ENCODE measurements around the gene COPG2.
"Not testable (repeated sequence)": the region's sequence is repeated elsewhere in the genome, so short reads cannot be mapped to it uniquely, and the experiment has no call there.

The COPG2 gene

GRCh38 chr7:130668258-130669084 is at the start of gene COPG2:
COPG2 (minus strand) TSS chr7:130668748; CDS start chr7:130668668, 80 bp downstream.
- peak; percentile 75 for DNase-seq

- no peak for DNase-seq
Observed at GRCh38 chr7:130712416-130712815, 43.9 kb upstream of the COPG2 start.

GRCh38 chr7:130708766-130709165 is 40.2 kb upstream of the COPG2 start:
- DNase-seq, result no peak

GRCh38 chr7:130708001-130708400 is 39.5 kb upstream of the COPG2 start:
- DNase-seq, result no peak

- DNase-seq, result no peak
Observed at GRCh38 chr7:130703851-130704250, 35.3 kb upstream of the COPG2 start.

- no peak for DNase-seq
Observed at GRCh38 chr7:130701650-130702049, 33.1 kb upstream of the COPG2 start.

GRCh38 chr7:130700760-130701159 is 32.2 kb upstream of the COPG2 start:
- DNase-seq, result no peak

- DNase-seq, result no peak
Observed at GRCh38 chr7:130699686-130700085, 31.1 kb upstream of the COPG2 start.

- no peak for DNase-seq
Observed at GRCh38 chr7:130697820-130698219, 29.3 kb upstream of the COPG2 start.

- DNase-seq, result no peak
Observed at GRCh38 chr7:130695840-130696239, 27.3 kb upstream of the COPG2 start.

GRCh38 chr7:130692396-130692795 is 23.8 kb upstream of the COPG2 start:
- DNase-seq, result not testable (repeated sequence)

- no peak for DNase-seq
Observed at GRCh38 chr7:130689683-130690082, 21.1 kb upstream of the COPG2 start.

GRCh38 chr7:130683026-130683425 is 14.5 kb upstream of the COPG2 start:
- no peak for DNase-seq

GRCh38 chr7:130674456-130674855 is 5.9 kb upstream of the COPG2 start:
- no peak for DNase-seq

GRCh38 chr7:130673066-130673465 is 4.5 kb upstream of the COPG2 start:
- no peak for DNase-seq

- DNase-seq, result no peak
Observed at GRCh38 chr7:130672146-130672545, 3.6 kb upstream of the COPG2 start.

GRCh38 chr7:130669085-130669700 is 645 bp upstream of the COPG2 start:
- DNase-seq, result no peak

- no peak for DNase-seq
Observed at GRCh38 chr7:130667593-130668257, 823 bp downstream of the COPG2 start.

- no peak for DNase-seq
Observed at GRCh38 chr7:130662426-130662825, 6.1 kb downstream of the COPG2 start.

GRCh38 chr7:130655286-130655685 is 13.3 kb downstream of the COPG2 start:
- no peak for DNase-seq

- DNase-seq, result no peak
Observed at GRCh38 chr7:130654850-130655249, 13.7 kb downstream of the COPG2 start.

- no peak for DNase-seq
Observed at GRCh38 chr7:130650611-130651120, 17.9 kb downstream of the COPG2 start.

- DNase-seq, result no peak
Observed at GRCh38 chr7:130649004-130649790, 19.4 kb downstream of the COPG2 start.
